Embryonic facial prominence (tissue), 1 donor: ENCODE results near the gene TMEM240.
"Not testable (repeated sequence)": the region's sequence is repeated elsewhere in the genome, so short reads cannot be mapped to it uniquely, and the experiment has no call there.

Experiments used
- DNase-seq: peaks from one replicate; pipeline ENCODE4 v3.0.0-alpha.2; 2016; ENCODE audit errors: extremely low spot score

Gene TMEM240

DNA sequence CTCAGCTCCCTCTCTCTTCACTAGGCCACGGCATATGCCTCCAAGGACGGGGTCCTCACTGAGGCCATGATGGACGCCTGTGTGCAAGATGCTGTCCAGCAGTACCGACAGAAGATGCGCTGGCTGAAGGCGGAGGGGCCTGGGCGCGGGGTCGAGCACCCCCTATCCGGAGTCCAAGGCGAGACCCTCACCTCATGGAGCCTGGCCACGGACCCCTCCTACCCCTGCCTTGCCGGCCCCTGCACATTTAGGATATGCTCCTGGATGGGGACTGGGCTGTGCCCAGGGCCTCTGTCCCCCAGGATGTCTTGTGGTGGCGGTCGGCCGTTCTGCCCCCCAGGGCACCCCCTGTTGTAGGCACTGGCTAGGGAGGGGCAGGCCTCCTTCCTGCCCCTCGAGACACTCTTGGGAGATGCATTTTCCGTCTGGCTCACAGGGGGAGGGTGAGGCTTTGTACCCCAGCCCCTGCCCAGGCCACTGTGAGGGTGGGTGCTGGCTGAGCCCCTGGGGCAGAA is 44.9 kb downstream of the TMEM240 start:
- not testable (repeated sequence) for DNase-seq

DNA sequence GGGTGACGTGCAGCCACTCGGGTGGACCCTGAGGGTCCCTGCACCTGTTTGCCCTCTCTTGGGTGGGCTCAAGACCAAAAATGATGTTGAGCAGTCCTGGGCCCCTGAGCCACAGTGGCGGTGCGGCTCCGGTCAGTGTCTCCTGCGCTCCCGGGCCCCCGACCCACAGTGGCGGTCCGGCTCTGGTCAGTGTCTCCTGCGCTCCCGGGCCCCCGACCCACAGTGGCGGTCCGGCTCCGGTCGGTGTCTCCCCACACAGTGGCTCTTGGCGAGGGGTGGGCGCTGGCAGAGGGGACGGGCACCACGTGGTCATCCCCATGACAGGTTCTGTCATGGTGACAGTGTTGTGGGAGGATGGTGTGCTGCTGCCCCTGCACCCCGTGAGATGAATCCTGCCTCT is 46.1 kb downstream of the TMEM240 start:
- not testable (repeated sequence) for DNase-seq

DNA sequence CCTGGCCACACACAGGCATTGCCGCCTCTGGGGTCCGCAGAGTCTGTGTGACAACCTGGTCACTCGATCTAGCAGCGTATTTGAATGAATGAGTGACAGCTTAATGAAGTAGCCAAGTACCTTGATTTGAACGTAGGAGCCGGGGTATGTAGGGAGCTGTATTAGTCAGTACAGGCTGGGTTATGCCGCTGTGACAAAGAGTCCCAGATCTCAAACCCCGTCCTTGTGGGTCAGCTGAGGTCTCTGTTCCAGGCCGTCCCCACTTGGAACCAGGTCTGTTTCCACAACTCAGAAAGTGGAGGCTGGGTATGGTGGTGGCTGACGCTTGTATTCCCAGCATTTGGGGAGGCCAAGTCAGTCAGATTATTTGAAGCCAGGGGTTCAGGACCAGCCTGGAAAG is 48.8 kb downstream of the TMEM240 start:
- no peak for DNase-seq

DNA sequence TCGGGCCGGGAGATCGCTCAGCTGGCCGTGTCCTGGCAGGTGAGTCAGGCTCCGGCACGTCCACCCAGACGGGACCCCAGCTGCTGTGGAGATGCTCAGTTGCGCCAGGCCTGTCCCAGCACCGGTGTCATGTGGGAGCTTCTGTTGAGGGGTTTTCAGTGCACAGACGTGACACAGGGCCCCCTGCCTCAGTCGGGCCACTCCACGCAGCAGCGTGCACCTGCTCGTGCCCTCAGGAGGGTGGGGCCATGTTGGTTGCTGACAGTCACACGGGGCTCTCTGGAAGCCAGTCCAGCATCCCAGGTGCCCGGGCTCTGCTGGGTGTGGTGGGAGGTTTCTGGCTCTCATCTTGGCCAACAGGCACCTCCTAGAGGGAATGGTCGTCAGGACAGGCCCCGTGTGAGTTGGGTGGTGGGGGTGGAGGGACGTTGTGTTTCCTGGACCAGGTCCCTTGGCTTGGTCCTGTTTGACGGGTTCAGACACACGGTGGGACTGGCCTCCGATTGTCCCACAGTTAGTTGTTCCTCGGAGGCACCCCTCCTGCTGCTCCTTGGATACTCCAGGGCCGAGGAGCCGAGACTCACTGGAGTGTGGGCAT is 49.7 kb downstream of the TMEM240 start:
- no peak for DNase-seq

DNA sequence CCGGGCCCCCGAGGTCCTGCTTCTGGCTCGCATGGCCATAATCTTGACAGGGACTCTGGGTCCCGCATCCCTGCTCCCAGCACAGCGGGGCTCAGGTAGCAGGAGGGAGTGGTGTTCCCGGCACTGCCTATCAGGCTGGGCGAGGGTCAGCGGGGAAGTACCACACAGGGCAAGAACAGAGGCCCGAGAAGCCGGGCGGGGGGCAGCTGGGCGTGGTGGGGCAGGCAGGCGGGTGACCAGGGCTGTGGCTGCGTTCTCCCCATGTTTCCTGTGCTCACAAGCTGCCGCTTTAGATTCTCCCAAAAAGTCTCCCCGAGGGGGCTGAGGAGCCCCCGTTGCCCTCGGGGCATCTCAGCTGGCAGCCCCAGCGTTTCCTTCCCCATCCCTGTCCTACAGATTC is 50.6 kb downstream of the TMEM240 start:
- DNase-seq, result no peak

DNA sequence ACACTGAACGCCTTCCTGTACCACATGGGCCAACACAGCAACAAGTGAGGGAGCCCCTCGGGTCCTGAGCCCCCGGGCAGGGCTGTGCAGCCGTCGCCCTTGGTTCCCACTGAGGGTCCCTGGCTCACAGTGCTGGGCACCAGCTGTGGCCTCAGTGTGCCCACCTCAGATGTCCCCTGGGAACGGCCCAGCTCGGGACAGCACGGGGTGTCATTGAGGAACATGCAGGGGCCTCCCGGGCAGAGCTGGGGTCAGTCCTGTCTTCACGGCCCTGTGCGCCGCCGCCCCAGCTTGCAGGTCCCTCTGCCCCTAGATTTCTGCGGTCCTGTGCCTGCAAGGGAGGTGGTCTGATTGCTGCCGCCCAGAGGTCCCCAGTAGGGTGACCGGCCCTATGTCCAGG is 51.2 kb downstream of the TMEM240 start:
- no peak for DNase-seq

DNA sequence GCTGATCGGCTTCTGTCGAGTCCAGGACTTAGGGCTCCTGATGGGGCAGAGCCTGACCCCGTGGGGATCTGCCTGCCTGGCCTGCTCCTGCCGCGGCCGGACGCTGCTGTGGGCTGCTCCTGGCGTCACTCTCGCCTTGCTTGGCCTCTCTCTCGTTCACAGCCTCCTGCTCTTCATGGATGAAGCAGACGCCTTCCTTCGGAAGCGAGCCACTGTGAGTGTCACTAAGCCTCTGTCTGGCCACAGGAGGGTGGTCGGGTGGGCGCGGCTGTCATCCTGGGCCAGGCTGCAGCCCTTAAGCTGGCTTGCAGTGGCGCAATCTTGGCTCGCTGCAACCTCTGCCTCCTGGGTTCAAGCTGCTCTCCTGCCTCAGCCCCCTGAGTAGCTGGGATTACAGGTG is 52.7 kb downstream of the TMEM240 start:
- no peak for DNase-seq

DNA sequence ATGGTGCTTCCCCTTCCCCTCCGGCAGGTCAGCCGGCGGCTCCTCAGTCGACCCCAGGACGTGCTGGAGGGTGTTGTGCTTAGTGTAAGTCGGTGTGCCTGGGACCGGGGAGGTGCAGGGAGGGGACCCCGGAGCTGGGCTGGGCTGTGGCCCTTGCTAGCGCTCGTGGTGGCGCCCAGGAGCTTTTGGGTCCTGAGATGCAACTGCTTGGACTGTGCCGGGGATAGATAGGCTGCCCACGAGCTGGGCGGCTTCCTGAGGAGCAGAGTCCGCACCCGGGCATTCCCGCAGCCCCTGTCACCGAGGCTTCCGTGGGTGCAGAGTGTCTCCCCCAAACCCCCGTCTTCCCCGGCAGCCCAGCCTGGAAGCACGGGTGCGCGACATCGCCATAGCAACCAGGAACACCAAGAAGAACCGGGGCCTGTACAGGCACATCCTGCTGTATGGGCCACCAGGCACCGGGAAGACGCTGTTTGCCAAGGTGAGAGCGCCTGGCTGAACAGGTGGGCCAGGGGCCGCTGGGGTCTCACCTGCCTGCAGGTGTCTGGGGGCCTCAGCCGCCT is 54.6 kb downstream of the TMEM240 start:
- not testable (repeated sequence) for DNase-seq

DNA sequence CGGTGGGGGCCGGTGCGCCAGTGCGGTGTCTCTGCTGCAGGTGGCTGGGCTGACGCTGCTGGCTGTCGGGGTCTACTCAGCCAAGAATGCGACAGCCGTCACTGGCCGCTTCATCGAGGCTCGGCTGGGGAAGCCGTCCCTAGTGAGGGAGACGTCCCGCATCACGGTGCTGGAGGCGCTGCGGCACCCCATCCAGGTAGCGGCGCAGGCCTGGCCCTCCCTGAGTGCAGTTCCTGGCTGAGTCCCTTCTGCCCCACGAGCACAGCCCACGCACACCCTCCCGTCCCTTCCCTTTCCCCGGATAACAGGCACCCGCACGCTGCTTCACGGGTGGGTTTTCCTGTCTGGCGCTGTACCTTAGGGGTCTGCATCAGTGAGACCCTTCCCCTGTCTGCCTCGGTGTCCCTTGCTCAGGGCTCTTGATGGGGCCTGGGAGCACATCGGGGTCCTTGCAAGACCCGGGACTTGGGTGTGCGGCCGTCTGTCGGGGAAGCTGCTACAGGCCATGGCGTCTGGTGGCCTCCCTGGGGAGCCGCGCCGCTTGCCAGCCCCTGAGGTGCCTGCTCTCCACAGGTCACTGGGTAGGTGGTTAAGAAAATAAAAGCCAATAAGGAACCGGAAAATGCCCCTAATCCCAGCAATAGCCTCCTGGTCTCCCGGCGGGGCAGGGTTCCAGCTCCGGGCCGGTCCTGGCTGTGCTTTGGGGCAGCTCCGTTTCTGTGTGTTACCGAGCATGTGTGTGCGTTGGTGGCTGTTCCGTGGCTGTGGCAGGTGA is 55.3 kb downstream of the TMEM240 start:
- not testable (repeated sequence) for DNase-seq
